CD4-positive, alpha-beta T cell treated with Interleukin-2 at 100 ng/mL for 4 hours (primary cell): ENCODE results near the gene ZCCHC4.

Experiments
- DNase-seq: peaks from one replicate; pipeline ENCODE4 v3.0.0-alpha.2; 2020; ENCODE audit warnings: low spot score

The ZCCHC4 gene

GRCh38 chr4:25377572-25378436 lies 65.2 kb downstream of the ZCCHC4 start:
- DNase-seq = no peak

GRCh38 chr4:25378437-25378743 lies 65.8 kb downstream of the ZCCHC4 start:
- no peak for DNase-seq

GRCh38 chr4:25379591-25379990 lies 67.0 kb downstream of the ZCCHC4 start:
- no peak for DNase-seq

GRCh38 chr4:25383647-25384046 lies 71.1 kb downstream of the ZCCHC4 start:
- no peak for DNase-seq

- DNase-seq = no peak
These were observed 74.4 kb downstream of the ZCCHC4 start for GRCh38 chr4:25386926-25387325.

- DNase-seq = no peak
These were observed 84.7 kb downstream of the ZCCHC4 start for GRCh38 chr4:25397305-25397704.

- no peak for DNase-seq
These were observed 86.9 kb downstream of the ZCCHC4 start for GRCh38 chr4:25399510-25399909.

- no peak for DNase-seq
These were observed 88.5 kb downstream of the ZCCHC4 start for GRCh38 chr4:25401066-25401465.

- DNase-seq = no peak
These were observed 89.9 kb downstream of the ZCCHC4 start for GRCh38 chr4:25402521-25402920.

GRCh38 chr4:25403699-25404098 lies 91.1 kb downstream of the ZCCHC4 start:
- no peak for DNase-seq

GRCh38 chr4:25405453-25405852 lies 92.9 kb downstream of the ZCCHC4 start:
- no peak for DNase-seq

GRCh38 chr4:25406081-25406692 lies 93.6 kb downstream of the ZCCHC4 start:
- DNase-seq = no peak

GRCh38 chr4:25410820-25411529 lies 98.4 kb downstream of the ZCCHC4 start:
- no peak for DNase-seq

GRCh38 chr4:25413261-25413660 lies 100.7 kb downstream of the ZCCHC4 start:
- no peak for DNase-seq

GRCh38 chr4:25417014-25417413 lies 104.4 kb downstream of the ZCCHC4 start:
- DNase-seq = no peak
